ENCODE results near the gene HS6ST1.

HS6ST1 gene

GRCh38 chr2:128304715-128305554 is 13.7 kb downstream of the HS6ST1 start:
- no peak overlapping the region for H3K4me3 ChIP-seq (ENCODE audit: low read depth, low read length)
- no peak for DNase-seq (ENCODE audit: low read depth)
- no peak for TF ChIP-seq CTCF (IDR thresholded peaks at IDR 0.05; ENCODE audit: low read depth, low read length, missing control alignments)

- no peak for TF ChIP-seq CTCF (IDR thresholded peaks at IDR 0.05; ENCODE audit: low read depth, low read length, missing control alignments)
- no peak for DNase-seq (ENCODE audit: low read depth)
- no peak overlapping the region for H3K4me3 ChIP-seq (ENCODE audit: low read depth, low read length)
Observed at GRCh38 chr2:128304330-128304714, 14.3 kb downstream of the HS6ST1 start.

- H3K4me3 ChIP-seq (ENCODE audit: low read depth, low read length) = no peak overlapping the region
- no peak for DNase-seq (ENCODE audit: low read depth)
- no peak for TF ChIP-seq CTCF (IDR thresholded peaks at IDR 0.05; ENCODE audit: low read depth, low read length, missing control alignments)
Observed at GRCh38 chr2:128303911-128304310, 14.8 kb downstream of the HS6ST1 start.

GRCh38 chr2:128303095-128303791 is 15.4 kb downstream of the HS6ST1 start:
- no peak for DNase-seq (ENCODE audit: low read depth)
- no peak for TF ChIP-seq CTCF (IDR thresholded peaks at IDR 0.05; ENCODE audit: low read depth, low read length, missing control alignments)

GRCh38 chr2:128302744-128303067 is 16.0 kb downstream of the HS6ST1 start:
- no peak for DNase-seq (ENCODE audit: low read depth)
- no peak for TF ChIP-seq CTCF (IDR thresholded peaks at IDR 0.05; ENCODE audit: low read depth, low read length, missing control alignments)
- H3K4me3 ChIP-seq (ENCODE audit: low read depth, low read length) = no peak overlapping the region

More at GRCh38 chr2:128303095-128303791, 15.4 kb downstream of the HS6ST1 start:
- H3K4me3 ChIP-seq (ENCODE audit: low read depth, low read length) = no peak overlapping the region

GRCh38 chr2:128302011-128302743 is 16.5 kb downstream of the HS6ST1 start:
- no peak for TF ChIP-seq CTCF (IDR thresholded peaks at IDR 0.05; ENCODE audit: low read depth, low read length, missing control alignments)
- no peak for DNase-seq (ENCODE audit: low read depth)
- no peak overlapping the region for H3K4me3 ChIP-seq (ENCODE audit: low read depth, low read length)
